GM19324 (cell line): ENCODE measurements around the gene UQCC3.
A peak's percentile ranks its signal among the peaks of the same experiment; 100 is the strongest.
"Not testable (repeated sequence)": the region's sequence is repeated elsewhere in the genome, so short reads cannot be mapped to it uniquely, and the experiment has no call there.

Experiments
- ATAC-seq: cut with Tn5 transposase; IDR thresholded peaks from one replicate; pipeline ENCODE4 v1.9.1; 2021; ENCODE audit warnings: mild to moderate bottlenecking, moderate library complexity; ENCODE audit not compliant: unreplicated experiment, low FRiP score

Gene UQCC3

GRCh38 chr11:62671608-62672389 is at the start of gene UQCC3, which contains the start of gene LBHD1:
Gene UQCC3 (plus strand): TSS chr11:62671673. CDS start chr11:62671746, 73 bp downstream.
Gene LBHD1 (minus strand): TSS chr11:62672267. CDS start chr11:62670031, 2,236 bp downstream.
- ATAC-seq: peak; percentile 49

- no peak for ATAC-seq
Measured at GRCh38 chr11:62622476-62623089, 48.9 kb upstream of the UQCC3 start.

GRCh38 chr11:62627713-62628112 is 43.8 kb upstream of the UQCC3 start:
- ATAC-seq: no peak

DNA sequence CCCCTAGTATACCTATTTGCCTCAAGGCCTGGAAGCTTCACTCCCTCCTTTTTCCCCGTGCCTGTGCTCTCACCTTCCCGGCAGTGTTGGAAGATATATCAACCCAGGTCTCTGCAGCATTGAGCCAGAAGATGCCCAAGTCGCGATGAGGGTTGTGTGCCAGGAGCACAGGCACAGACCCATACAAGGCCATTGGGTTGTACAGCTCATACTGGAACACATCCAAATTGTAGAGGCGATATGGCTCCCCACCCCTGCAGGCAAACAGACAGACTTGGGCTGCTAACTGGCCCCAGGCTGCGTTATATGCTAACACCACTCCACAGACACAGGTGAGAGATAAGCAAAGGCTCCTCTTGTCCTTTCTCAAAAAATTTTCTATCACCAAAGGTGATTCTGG is 39.0 kb upstream of the UQCC3 start:
- ATAC-seq: no peak

GRCh38 chr11:62644220-62644619 is 27.3 kb upstream of the UQCC3 start:
- no peak for ATAC-seq

DNA sequence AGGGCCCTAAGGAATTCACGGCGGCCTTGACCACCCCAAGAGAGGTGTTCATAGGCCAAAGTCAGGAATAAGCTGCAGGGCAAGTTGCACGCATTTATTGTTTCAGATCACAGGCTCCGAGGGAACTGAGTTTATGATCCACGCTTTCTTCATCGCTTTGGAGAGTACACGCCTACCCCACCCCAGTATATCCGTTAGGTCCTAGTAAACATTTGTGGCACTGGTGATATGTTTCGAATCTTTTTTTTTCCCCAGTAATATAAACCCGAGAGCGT is 25.9 kb upstream of the UQCC3 start:
- no peak for ATAC-seq

- ATAC-seq: peak; percentile 95
Measured at GRCh38 chr11:62645946-62646824, 25.3 kb upstream of the UQCC3 start, which contains the start of gene GANAB. Gene GANAB (minus strand): TSS chr11:62646613. CDS start chr11:62646599, 14 bp downstream.

- ATAC-seq: no peak
Measured at GRCh38 chr11:62646825-62647608, 24.5 kb upstream of the UQCC3 start.

DNA sequence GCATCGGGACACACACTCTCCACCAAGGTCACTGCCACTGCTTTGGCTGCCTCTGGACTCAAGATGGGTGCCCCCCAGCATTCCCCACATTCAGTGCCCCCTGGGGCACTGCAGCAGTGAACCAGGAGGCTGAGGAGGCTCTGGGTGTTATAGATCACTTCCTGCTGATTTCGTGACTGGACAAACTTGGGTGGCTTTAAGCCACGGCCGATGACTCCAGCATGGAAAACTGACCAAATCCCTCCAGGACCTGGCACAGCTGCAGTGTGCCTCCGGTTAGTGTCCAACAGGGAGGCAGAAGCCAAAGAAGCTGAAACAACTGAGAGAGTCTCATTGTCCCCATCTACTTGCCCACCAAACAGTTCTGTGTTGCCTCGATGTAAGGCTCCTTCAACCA is 23.9 kb upstream of the UQCC3 start:
- ATAC-seq: no peak

- no peak for ATAC-seq
Measured at GRCh38 chr11:62648185-62648966, 23.1 kb upstream of the UQCC3 start.

DNA sequence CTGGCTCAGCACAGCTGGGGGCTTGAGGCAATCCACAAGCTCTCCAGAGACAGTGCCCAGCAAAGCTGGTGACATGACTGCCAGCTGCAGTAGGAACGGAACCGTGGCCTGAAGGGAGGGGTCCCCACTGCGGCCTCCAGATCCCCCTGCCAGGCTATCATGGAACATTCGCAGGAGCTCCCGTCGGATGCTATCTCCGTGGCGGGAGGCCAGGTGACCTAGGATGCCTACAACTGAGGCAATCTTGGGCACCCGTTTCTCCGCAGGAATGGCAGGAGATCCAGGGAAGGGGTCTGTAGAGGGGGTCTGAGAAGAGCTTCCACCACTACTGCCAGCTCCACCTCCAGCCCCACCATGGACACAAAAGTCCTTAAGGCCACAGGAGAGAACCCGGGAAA is 22.5 kb upstream of the UQCC3 start:
- ATAC-seq: no peak

GRCh38 chr11:62649486-62649885 is 22.0 kb upstream of the UQCC3 start:
- ATAC-seq: no peak

- ATAC-seq: not testable (repeated sequence)
Measured at GRCh38 chr11:62650283-62650682, 21.2 kb upstream of the UQCC3 start.

DNA sequence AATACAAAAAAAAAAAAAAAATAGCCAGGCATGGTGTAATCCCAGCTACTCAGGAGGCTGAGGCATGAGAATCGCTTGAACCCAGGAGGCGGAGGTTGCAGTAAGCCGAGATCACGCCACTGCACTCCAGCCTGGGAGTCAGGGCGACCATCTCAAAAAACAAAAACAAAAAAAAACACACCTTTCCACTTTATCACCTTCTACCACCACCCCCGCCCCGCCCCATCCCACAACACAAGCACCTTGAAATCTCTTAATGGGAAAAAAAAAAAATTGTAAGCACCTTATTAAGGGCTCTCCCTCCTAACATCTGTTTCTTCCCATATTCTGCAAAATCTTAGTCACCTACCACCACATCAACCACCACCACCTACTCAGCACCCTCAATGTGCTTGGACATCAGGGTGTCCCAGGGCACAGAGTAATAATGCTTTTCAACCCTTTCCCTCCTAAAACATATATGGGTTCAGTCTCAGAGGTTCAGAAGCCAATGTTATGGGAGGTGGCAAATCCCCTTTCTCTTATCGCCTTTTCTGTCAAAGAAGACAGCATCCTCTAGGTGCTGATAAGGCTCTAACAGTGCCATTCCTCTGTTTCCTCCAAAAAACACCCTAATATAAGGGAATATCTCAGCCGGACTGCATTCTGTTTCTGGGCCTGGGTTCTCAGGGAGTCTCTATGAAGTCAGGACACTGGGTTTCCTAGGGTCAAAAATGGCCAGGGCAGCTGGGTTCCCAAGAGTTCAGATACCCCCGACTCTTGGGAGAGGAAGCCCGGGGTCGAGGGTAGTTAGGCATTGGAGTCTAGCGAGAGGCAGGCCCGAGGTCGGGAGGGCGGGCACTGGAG is 19.1 kb upstream of the UQCC3 start:
- ATAC-seq: peak; percentile 19

- no peak for ATAC-seq
Measured at GRCh38 chr11:62654297-62654696, 17.2 kb upstream of the UQCC3 start.

DNA sequence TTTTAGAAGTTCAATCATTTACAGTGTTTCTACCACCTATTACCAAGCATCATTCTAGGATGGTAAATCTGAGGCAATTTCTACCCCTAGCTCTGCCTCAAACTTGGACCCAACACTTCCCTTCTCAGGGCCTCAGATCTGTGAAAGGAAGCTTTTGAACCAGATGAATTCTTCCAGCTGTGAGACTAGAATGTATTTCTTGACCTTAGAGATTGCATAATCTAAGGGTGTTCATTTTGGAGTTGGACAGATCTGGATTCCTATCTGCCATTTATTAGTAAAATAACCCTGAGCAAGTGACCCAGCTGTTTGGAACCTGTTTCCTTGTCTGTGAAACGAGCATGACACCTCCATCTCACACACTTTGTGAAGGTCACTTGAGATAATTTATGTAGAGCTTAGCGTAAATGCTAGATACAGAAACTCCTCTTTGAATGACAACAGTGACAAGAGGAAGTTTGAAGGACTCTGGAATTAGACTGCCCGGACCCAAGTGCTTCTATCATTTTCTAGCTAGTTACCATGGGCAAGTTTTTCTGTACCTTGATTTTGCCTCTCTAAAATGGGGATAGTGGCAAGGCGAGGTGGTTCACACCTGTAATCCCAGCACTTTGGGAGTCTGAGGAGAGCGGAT is 14.6 kb upstream of the UQCC3 start:
- no peak for ATAC-seq

DNA sequence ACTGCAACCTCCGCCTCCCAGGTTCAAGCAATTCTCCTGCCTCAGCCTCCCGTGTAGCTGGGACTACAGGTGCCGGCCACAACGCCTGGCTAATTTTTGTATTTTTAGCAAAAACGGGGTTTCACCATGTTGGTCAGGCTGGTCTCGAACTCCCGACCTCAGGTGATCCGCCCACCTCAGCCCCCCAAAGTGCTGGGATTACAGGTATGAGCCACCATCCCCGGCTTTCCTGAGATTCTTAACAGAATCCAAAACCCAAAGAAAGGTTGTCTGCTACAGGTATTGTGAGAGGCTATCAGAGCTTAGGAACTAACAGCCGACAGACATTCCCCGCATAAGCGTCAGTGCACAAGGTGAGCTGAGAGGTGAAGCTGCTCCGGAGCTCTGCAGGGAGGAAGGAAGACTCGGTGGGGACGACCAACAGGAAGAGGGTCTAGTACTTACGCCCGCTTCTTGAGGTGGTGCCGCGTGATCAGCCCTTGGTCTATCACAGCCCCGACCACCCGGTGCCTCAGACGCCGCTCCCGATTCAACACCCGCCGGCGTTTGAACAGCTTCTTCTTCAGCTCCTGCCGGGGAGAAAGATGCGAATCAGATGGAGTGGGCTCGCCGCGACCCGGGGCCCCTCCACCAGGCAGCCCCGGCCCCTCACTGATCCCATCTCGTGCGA is 6.9 kb upstream of the UQCC3 start:
- no peak for ATAC-seq
